H1 (cell line): Measurements from ENCODE around the gene TMEM38A. TPM values are rescaled to one million over a fixed set of nuclear protein-coding genes. Genes with fewer than 3 reads are reported as not detected.

Source experiments
- BACH1 ChIP-seq: IDR thresholded peaks from 2 replicates; pipeline ENCODE4 v1.6.1; 2012; ENCODE audit warnings: low read length, improper control_type of control experiment
- CHD2 ChIP-seq: IDR thresholded peaks from 2 replicates; pipeline ENCODE4 v1.6.1; 2012; ENCODE audit warnings: low read length, improper control_type of control experiment
- CHD7 ChIP-seq: fragments of 300-600 bp; sonication (generic); IDR thresholded peaks from 2 replicates; pipeline ENCODE4 v1.7.1; 2012; ENCODE audit warnings: low read length, moderate library complexity, mild to moderate bottlenecking, inconsistent platforms; ENCODE audit not compliant: insufficient replicate concordance
- GTF2F1 ChIP-seq: IDR thresholded peaks from 2 replicates; pipeline ENCODE4 v1.6.1; 2012; ENCODE audit warnings: low read depth, low read length, improper control_type of control experiment, borderline replicate concordance
- KDM4A ChIP-seq: IDR thresholded peaks from one replicate; pipeline ENCODE4 v1.7.1; 2012; ENCODE audit warnings: low read depth, mild to moderate bottlenecking, moderate library complexity, low read length, inconsistent platforms; ENCODE audit not compliant: severe bottlenecking
- PHF8 ChIP-seq: fragments of 200-600 bp; sonication (generic); conservative IDR thresholded peaks from 2 replicates; pipeline ENCODE4 v1.7.1; 2012; ENCODE audit warnings: low read depth, mild to moderate bottlenecking, inconsistent platforms, low read length, moderate library complexity
- SIN3A ChIP-seq, 2 experiments: IDR thresholded peaks in 1 of 2; conservative IDR thresholded peaks in 1 of 2; 2 replicates each; pipeline ENCODE4 v1.6.1; 2011 to 2012; ENCODE audit warnings: low read length in 2 of 2, improper control_type of control experiment in 1 of 2, low read depth in 1 of 2, mild to moderate bottlenecking in 1 of 2
- SP4 ChIP-seq: IDR thresholded peaks from 2 replicates; pipeline ENCODE4 v1.6.1; 2012; ENCODE audit warnings: low read length, inconsistent platforms
- TBP ChIP-seq: IDR thresholded peaks from 2 replicates; pipeline ENCODE4 v1.6.1; 2011; ENCODE audit warnings: low read depth, low read length, improper control_type of control experiment
- TCF12 ChIP-seq: IDR thresholded peaks from 2 replicates; pipeline ENCODE4 v1.6.1; 2011; ENCODE audit warnings: low read depth, mild to moderate bottlenecking, low read length
- polyA plus RNA-seq, 7 experiments: library from polyadenylated mRNA; depleted of rRNA in 3 of 7; stranded (reverse) in 5 of 7; unstranded in 2 of 7; fragments of >200 nt in 5 of 7; fragments of 200-250 nt in 2 of 7; gene quantifications; 1 replicate in 5 of 7; 2 replicates in 1 of 7; 4 replicates in 1 of 7; pipeline versions ENCODE4 v1.2.1 to v1.2.3, GENCODE V29; 2011 to 2013; ENCODE audit warnings: missing spikeins in 2 of 7, mixed read lengths in 2 of 7
- total RNA-seq: library from RNA; stranded (reverse); fragmentation: NEBNext Ultra II Directional; extraction: Animal tissue kit (Norgen Biotek cat#: 25700); gene quantifications from 2 replicates; pipeline ENCODE4 v1.2.1, GENCODE V29; 2021

Gene TMEM38A
- total and polyA plus RNA-seq, 2 of the 8 experiments (the other 6 are each of a cell fraction or from before 2014, with no cell fraction given) = 8.9 to 9.2 TPM

GRCh38 chr19:16659832-16660708 is 869 bp upstream of the TMEM38A start, which contains the start of gene SMIM7 (continued):
- TF ChIP-seq CHD7 (no peak), SP4 (peak; percentile 58; the same call in 1 of the 2 replicates), TCF12 (no peak), GTF2F1 (no peak), BACH1 (no peak), SIN3A (conservative IDR thresholded peaks at IDR 0.05 in 1 of 2, IDR thresholded peaks at IDR 0.05 in 1 of 2; ENCODE audit: low read depth in 1 of 2, low read length in 2 of 2) (peak in 1 of 2 experiments; percentile 20; a peak in 1 of 4 replicates), CHD2 (peak; percentile 84), TBP (peak; percentile 60; the same call in 1 of the 2 replicates), KDM4A (peak; percentile 78), PHF8 (peak; percentile 100)
